Neural progenitor cell (in vitro differentiated cells): ENCODE measurements around the gene RAB6A. TPM values are rescaled to one million over a fixed set of nuclear protein-coding genes. Genes with fewer than 3 reads are reported as not detected.

Experiments used
- DNase-seq: peaks from one replicate; pipeline ENCODE4 v3.0.0-alpha.2; 2016; ENCODE audit warnings: low spot score
- H2AFZ ChIP-seq: fragments of 200-600 bp; sonication (generic); replicated peaks from 2 replicates; pipeline ENCODE4 v1.6.1; 2016; ENCODE audit warnings: antibody characterized with exemption
- H3F3A ChIP-seq: fragments of 200-600 bp; sonication (generic); 2 replicates; pipeline ENCODE4 v1.6.1; 2016; ENCODE audit warnings: antibody characterized with exemption, low read depth
- H3K27ac ChIP-seq: fragments of 200-600 bp; sonication (generic); 2 replicates; pipeline ENCODE4 v1.5.1; 2016; ENCODE audit warnings: mild to moderate bottlenecking
- H3K27me3 ChIP-seq: fragments of 200-600 bp; sonication (generic); 2 replicates; pipeline ENCODE4 v1.6.1; 2016; ENCODE audit warnings: mild to moderate bottlenecking, moderate library complexity
- H3K36me3 ChIP-seq: fragments of 200-600 bp; sonication (generic); 2 replicates; pipeline ENCODE4 v1.5.1; 2016
- H3K4me1 ChIP-seq: fragments of 200-600 bp; sonication (generic); 2 replicates; pipeline ENCODE4 v1.6.1; 2016; ENCODE audit warnings: mixed run types
- H3K4me2 ChIP-seq: fragments of 200-600 bp; sonication (generic); 2 replicates; pipeline ENCODE4 v1.6.1; 2016
- H3K4me3 ChIP-seq: fragments of 200-600 bp; sonication (generic); 2 replicates; pipeline ENCODE4 v1.5.1; 2016
- H3K79me2 ChIP-seq: fragments of 200-600 bp; sonication (generic); 2 replicates; pipeline ENCODE4 v1.6.1; 2016; ENCODE audit warnings: low read depth
- H3K9ac ChIP-seq: fragments of 200-600 bp; sonication (generic); 2 replicates; pipeline ENCODE4 v1.6.1; 2016
- H3K9me3 ChIP-seq: fragments of 200-600 bp; sonication (generic); 2 replicates; pipeline ENCODE4 v1.5.1; 2016; ENCODE audit warnings: low read depth
- H4K20me1 ChIP-seq: fragments of 200-600 bp; sonication (generic); 2 replicates; pipeline ENCODE4 v1.6.1; 2016; ENCODE audit warnings: low read depth
- H3K27ac Mint-ChIP-seq: 3 replicates; pipeline ENCODE4 v1.8.0; 2021; ENCODE audit warnings: mixed read lengths
- H3K27me3 Mint-ChIP-seq: 2 replicates; pipeline ENCODE4 v1.8.0; 2022; ENCODE audit warnings: low read depth, mild to moderate bottlenecking, inconsistent platforms, moderate library complexity, mixed read lengths; ENCODE audit not compliant: insufficient read depth
- H3K36me3 Mint-ChIP-seq: 3 replicates; pipeline ENCODE4 v1.8.0; 2021; ENCODE audit warnings: mixed read lengths
- H3K4me1 Mint-ChIP-seq: 3 replicates; pipeline ENCODE4 v1.8.0; 2021; ENCODE audit warnings: mixed read lengths
- H3K4me3 Mint-ChIP-seq: 3 replicates; pipeline ENCODE4 v1.8.0; 2021; ENCODE audit warnings: mild to moderate bottlenecking, moderate library complexity, mixed read lengths
- H3K9me3 Mint-ChIP-seq: 3 replicates; pipeline ENCODE4 v1.8.0; 2020; ENCODE audit warnings: mixed read lengths
- CTCF ChIP-seq: fragments of 200-600 bp; sonication (generic); IDR thresholded peaks from 2 replicates; pipeline ENCODE4 v1.5.1; 2017; ENCODE audit warnings: antibody characterized with exemption, mild to moderate bottlenecking
- EZH2 ChIP-seq: fragments of 200-600 bp; sonication (generic); IDR thresholded peaks from 2 replicates; pipeline ENCODE4 v1.6.1; 2017; ENCODE audit warnings: antibody characterized with exemption, mild to moderate bottlenecking, moderate library complexity
- EZH2phosphoT487 ChIP-seq: fragments of 200-600 bp; sonication (generic); IDR thresholded peaks from 2 replicates; pipeline ENCODE4 v1.6.1; 2017; ENCODE audit warnings: antibody characterized with exemption
- total RNA-seq: library from RNA; depleted of rRNA; stranded (reverse); fragments of >200 nt; gene quantifications from 2 replicates; pipeline ENCODE4 v1.2.3, GENCODE V29; 2015; ENCODE audit warnings: low replicate concordance

RAB6A gene
- total RNA-seq, 1 donor from 2014 or later, result 54.7 TPM

DNA sequence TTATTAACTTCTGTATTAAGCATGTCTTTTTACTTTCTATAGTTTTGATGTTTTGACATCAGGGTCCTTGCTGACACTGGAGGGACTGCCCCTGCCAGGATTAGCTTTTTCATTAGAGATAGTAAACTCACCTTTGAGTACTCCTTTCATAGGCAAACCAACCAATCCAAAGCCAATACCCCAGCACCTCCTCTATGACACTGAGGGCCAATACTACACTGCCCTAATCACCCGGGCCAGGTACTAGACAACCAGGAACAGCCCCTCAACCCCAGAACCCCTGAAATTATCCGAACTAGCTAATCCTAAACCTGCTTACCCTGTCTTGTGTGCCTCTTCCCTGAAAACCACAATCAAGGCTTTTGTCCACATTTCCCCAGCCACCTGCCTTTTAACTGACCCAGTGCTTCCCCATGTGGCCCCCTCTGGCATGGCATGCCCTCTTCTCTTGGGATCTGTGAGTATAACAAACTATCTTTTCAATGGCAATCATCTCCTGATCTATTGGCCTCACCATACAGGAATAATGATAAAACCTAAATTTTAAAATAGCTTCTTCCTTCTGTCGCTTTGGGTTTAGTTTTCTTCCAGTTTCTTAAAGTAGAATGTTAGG, 31.2 kb downstream of the RAB6A start:
- H3K4me1 Mint-ChIP-seq, result no peaks in the 10 kb centered on the region
- no peak overlapping the region for H3K4me2 ChIP-seq
- peaks cover 3% of the 10 kb centered on the region for H3F3A ChIP-seq
- no peak overlapping the region for H2AFZ ChIP-seq
- no peaks in the 10 kb centered on the region for H3K27me3 ChIP-seq
- peaks cover 2% of the 10 kb centered on the region for H3K36me3 ChIP-seq
- H3K9me3 ChIP-seq, result peaks cover 2% of the 10 kb centered on the region
- H3K27ac Mint-ChIP-seq, result no peak overlapping the region
- peak; percentile 78 for DNase-seq
- no peak overlapping the region for H3K4me3 Mint-ChIP-seq
- H3K4me3 ChIP-seq, result no peak overlapping the region
- H3K9ac ChIP-seq, result no peak overlapping the region
- H3K79me2 ChIP-seq, result peaks cover 23% of the 10 kb centered on the region
- TF ChIP-seq EZH2 (no peak), EZH2phosphoT487 (no peak), CTCF (peak; percentile 67)
- peaks cover 47% of the 10 kb centered on the region for H3K36me3 Mint-ChIP-seq
- H4K20me1 ChIP-seq, result no peaks in the 10 kb centered on the region
- no peaks in the 10 kb centered on the region for H3K4me1 ChIP-seq
- no peaks in the 10 kb centered on the region for H3K27me3 Mint-ChIP-seq
- peaks cover 13% of the 10 kb centered on the region for H3K9me3 Mint-ChIP-seq
- H3K27ac ChIP-seq, result no peak overlapping the region

- Mint-ChIP-seq H3K4me3 (no peak overlapping the region), H3K36me3 (peaks cover 37% of the 10 kb centered on the region), H3K27me3 (no peaks in the 10 kb centered on the region), H3K4me1 (no peaks in the 10 kb centered on the region), H3K9me3 (peaks cover 5% of the 10 kb centered on the region), H3K27ac (no peak overlapping the region)
- Histone ChIP-seq H3K27ac (no peak overlapping the region), H3K4me3 (no peak overlapping the region), H2AFZ (no peak overlapping the region), H3F3A (peaks cover 3% of the 10 kb centered on the region), H3K36me3 (no peaks in the 10 kb centered on the region), H4K20me1 (no peaks in the 10 kb centered on the region), H3K9ac (no peak overlapping the region), H3K9me3 (no peaks in the 10 kb centered on the region), H3K79me2 (peaks cover 18% of the 10 kb centered on the region), H3K4me2 (no peak overlapping the region), H3K4me1 (no peaks in the 10 kb centered on the region), H3K27me3 (no peaks in the 10 kb centered on the region)
- TF ChIP-seq EZH2 (no peak), CTCF (no peak), EZH2phosphoT487 (no peak)
- no peak for DNase-seq
These were observed 32.9 kb downstream of the RAB6A start for GRCh38 chr11:73728000-73728399.

- Histone ChIP-seq H2AFZ (no peak overlapping the region), H3K36me3 (no peaks in the 10 kb centered on the region), H3K4me3 (no peak overlapping the region), H3K27me3 (no peaks in the 10 kb centered on the region), H4K20me1 (no peaks in the 10 kb centered on the region), H3K4me1 (no peaks in the 10 kb centered on the region), H3K27ac (no peak overlapping the region), H3K4me2 (no peak overlapping the region), H3K9ac (no peak overlapping the region), H3F3A (peaks cover 3% of the 10 kb centered on the region), H3K9me3 (no peaks in the 10 kb centered on the region), H3K79me2 (peaks cover 19% of the 10 kb centered on the region)
- H3K4me1 Mint-ChIP-seq, result no peaks in the 10 kb centered on the region
- no peaks in the 10 kb centered on the region for H3K9me3 Mint-ChIP-seq
- no peak for DNase-seq
- peaks cover 31% of the 10 kb centered on the region for H3K36me3 Mint-ChIP-seq
- TF ChIP-seq CTCF, result no peak
- TF ChIP-seq EZH2phosphoT487, result no peak
- TF ChIP-seq EZH2, result no peak
- no peak overlapping the region for H3K4me3 Mint-ChIP-seq
- H3K27me3 Mint-ChIP-seq, result no peaks in the 10 kb centered on the region
- H3K27ac Mint-ChIP-seq, result no peak overlapping the region
These were observed 34.0 kb downstream of the RAB6A start for GRCh38 chr11:73726825-73727224.
